Measurements from ENCODE around the gene UST. TPM values are rescaled to one million over a fixed set of nuclear protein-coding genes. Genes with fewer than 3 reads are reported as not detected.

UST gene
- total RNA-seq, 2 donors from 2014 or later, result 1.6 to 3.7 TPM

- DNase-seq (no peak), ATAC-seq (replicated peaks in 1 of 2) (no peak)
- Mint-ChIP-seq H3K4me3 (no peak overlapping the region), H3K9me3 (no peaks in the 10 kb centered on the region), H3K27me3 (ENCODE audit: low read depth) (peaks cover under 1% of the 10 kb centered on the region), H3K27ac (no peak overlapping the region), H3K4me1 (ENCODE audit: low read depth) (no peaks in the 10 kb centered on the region), H3K36me3 (ENCODE audit: insufficient read depth in 2 of 2) (no peaks in the 10 kb centered on the region)
Observed at GRCh38 chr6:148932731-148933130, 185.9 kb downstream of the UST start.

GRCh38 chr6:148934539-148934938, 187.7 kb downstream of the UST start:
- H3K9me3 Mint-ChIP-seq, result no peaks in the 10 kb centered on the region
- DNase-seq (no peak), ATAC-seq (replicated peaks in 1 of 2) (no peak)
- no peak overlapping the region for H3K27ac Mint-ChIP-seq
- no peaks in the 10 kb centered on the region for H3K36me3 Mint-ChIP-seq (ENCODE audit: insufficient read depth in 2 of 2)
- no peaks in the 10 kb centered on the region for H3K4me1 Mint-ChIP-seq (ENCODE audit: low read depth)
- H3K4me3 Mint-ChIP-seq, result no peak overlapping the region
- H3K27me3 Mint-ChIP-seq (ENCODE audit: low read depth), result peaks cover 5% of the 10 kb centered on the region

- Mint-ChIP-seq H3K4me1 (ENCODE audit: low read depth) (no peaks in the 10 kb centered on the region), H3K27me3 (ENCODE audit: low read depth) (peaks cover 5% of the 10 kb centered on the region), H3K36me3 (ENCODE audit: insufficient read depth in 2 of 2) (no peaks in the 10 kb centered on the region), H3K9me3 (no peaks in the 10 kb centered on the region), H3K4me3 (no peak overlapping the region), H3K27ac (no peak overlapping the region)
- ATAC-seq (replicated peaks in 1 of 2), result no peak
- DNase-seq, result no peak
Observed at GRCh38 chr6:148934961-148935360, 188.1 kb downstream of the UST start.

DNA sequence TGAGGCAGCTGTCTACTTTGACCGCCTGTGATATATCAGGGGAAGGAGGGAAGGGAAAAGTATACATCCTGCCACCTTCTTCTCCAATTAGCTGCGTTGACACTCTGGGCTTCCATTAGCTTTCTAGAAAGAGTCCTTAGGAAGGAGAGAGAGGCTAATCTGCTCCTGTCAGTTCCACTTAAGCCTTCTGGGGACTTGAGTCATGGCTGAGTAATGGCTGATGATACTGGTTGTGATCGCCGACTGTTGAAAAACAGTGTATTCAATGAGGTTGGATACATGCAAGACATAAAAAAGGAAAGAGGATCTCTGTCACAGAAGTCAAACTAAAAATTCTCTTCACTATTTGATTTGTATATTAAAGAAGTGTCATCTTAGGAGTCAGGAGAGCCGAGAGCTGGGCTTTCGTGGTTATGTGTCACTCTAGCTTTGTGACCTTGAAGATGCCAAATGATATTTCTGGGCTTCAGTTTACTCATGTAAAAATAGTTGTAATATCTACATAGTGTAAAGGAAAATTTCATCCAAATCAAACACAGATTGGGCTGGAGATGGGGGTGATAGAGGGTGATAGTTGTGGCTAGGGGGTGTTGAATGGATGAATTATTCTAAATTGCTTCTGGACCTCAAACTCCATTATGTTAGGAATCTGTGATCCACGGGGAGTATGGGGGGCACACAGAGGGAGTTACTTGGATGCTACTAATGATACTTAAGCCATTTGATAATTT, 189.0 kb downstream of the UST start:
- Mint-ChIP-seq H3K36me3 (ENCODE audit: insufficient read depth in 2 of 2) (no peaks in the 10 kb centered on the region), H3K4me1 (ENCODE audit: low read depth) (no peaks in the 10 kb centered on the region), H3K9me3 (no peaks in the 10 kb centered on the region), H3K27me3 (ENCODE audit: low read depth) (peaks cover 5% of the 10 kb centered on the region), H3K4me3 (no peak overlapping the region), H3K27ac (no peak overlapping the region)
- no peak for DNase-seq
- ATAC-seq (replicated peaks in 1 of 2), result peak in 1 of 2 donors; percentile 68

GRCh38 chr6:148943451-148943850, 196.6 kb downstream of the UST start:
- Mint-ChIP-seq H3K4me1 (ENCODE audit: low read depth) (peaks cover 7% of the 10 kb centered on the region), H3K4me3 (no peak overlapping the region), H3K9me3 (no peaks in the 10 kb centered on the region), H3K27ac (no peak overlapping the region), H3K27me3 (ENCODE audit: low read depth) (peaks cover 5% of the 10 kb centered on the region), H3K36me3 (ENCODE audit: insufficient read depth in 2 of 2) (no peaks in the 10 kb centered on the region)
- DNase-seq (no peak), ATAC-seq (replicated peaks in 1 of 2) (no peak)

DNA sequence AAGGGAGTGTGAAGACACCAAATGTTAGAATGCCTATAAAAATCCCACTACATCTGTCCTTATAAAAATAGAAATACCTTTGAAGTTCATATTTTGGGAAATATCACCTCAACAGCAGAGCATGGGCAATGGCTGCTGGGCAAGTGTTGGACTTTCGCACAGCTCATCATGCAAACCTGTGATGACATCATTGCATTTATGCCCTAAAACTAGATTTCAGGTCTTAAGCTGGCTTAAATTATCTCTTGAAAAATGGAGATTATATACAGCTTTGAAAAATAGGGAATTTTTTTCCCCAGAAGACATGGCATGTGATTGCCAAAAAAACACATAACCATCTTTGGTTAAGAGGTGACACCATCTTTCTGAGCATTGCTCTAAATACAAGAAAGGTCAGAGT, 197.8 kb downstream of the UST start:
- no peaks in the 10 kb centered on the region for H3K9me3 Mint-ChIP-seq
- ATAC-seq (replicated peaks in 1 of 2) (no peak), DNase-seq (no peak)
- no peaks in the 10 kb centered on the region for H3K36me3 Mint-ChIP-seq (ENCODE audit: insufficient read depth in 2 of 2)
- H3K27ac Mint-ChIP-seq, result no peak overlapping the region
- peaks cover 7% of the 10 kb centered on the region for H3K4me1 Mint-ChIP-seq (ENCODE audit: low read depth)
- peaks cover 5% of the 10 kb centered on the region for H3K27me3 Mint-ChIP-seq (ENCODE audit: low read depth)
- no peak overlapping the region for H3K4me3 Mint-ChIP-seq

DNA sequence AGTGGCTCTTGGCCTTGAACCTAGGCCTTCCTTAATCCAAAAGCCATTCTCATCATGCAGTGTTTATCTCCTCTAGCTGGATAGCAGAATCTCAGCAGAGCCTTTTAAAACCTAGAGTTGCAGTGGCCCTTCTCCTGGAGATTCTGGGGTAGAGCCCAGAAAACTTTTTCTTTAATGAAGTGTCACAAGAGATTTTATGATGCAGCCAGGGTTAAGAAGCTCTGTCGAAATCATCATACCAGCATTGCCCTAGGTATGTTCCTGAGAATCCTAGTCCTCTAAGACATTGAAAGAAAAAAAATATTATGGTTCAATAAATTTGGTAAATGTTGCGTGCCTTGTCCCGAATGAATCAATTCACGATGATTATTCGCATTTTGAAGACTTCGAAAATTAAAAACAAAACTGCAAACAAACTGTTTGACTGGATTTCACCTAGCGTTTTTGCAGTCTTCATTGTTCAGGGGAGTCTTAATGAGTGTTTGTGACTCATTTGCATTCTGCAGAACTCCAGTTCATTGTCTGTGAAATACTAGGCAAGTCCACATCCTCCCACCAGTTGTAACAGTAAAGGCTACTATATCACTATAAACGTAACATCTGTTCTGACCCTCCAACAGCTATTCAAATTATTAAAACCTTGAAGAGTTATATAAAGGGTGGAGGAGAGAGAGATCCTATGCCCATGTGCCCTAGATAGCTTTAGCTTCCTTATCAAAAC, 198.6 kb downstream of the UST start:
- Mint-ChIP-seq H3K9me3 (no peaks in the 10 kb centered on the region), H3K27me3 (ENCODE audit: low read depth) (peaks cover 12% of the 10 kb centered on the region), H3K27ac (no peak overlapping the region), H3K4me3 (peak overlapping the region in 1 of 2 donors; percentile 14), H3K4me1 (ENCODE audit: low read depth) (peaks cover 7% of the 10 kb centered on the region), H3K36me3 (ENCODE audit: insufficient read depth in 2 of 2) (no peaks in the 10 kb centered on the region)
- peak; percentile 64 to 85 for ATAC-seq (replicated peaks in 1 of 2)
- DNase-seq, result peak in 1 of 2 donors; percentile 10

DNA sequence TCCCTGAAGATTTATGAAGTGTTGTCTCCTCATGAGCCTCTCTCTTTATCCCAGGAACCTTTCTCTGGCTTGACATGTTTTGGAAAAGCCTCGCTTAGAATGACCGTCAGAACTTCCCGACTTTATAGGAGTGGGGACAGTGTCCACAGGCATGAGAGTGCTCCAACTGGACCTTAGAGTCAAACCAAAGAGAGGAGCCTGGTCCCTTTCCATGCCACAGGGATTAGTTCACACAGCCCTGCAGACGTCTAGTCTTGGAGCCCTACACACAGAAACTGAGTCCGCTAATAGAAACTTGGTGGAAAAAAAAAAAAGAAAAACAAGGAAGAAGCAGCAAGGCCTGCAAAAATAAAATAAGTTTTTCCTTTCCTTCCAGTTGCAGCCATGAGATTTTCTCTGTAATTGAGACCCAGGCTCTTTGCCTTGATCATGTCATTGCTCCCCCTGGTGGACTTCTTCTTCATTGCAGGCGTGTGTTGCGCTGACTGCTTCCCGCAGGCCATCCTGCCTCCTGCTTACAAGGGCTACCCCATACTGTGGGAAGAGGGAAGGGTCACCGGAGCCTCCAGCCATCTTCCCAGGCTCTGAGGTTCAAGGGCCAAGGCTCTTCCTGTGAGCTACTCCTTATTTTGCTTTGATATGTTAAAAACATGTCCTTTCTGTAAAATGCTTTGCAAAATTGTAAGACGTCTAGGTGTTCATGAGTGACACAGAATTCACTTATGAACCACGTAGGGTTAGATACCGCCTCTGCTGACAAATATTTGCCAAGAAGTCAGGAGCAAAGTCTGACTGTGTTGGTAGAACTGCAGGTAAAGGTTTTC, 201.0 kb downstream of the UST start:
- Mint-ChIP-seq H3K27me3 (ENCODE audit: low read depth) (peaks cover 24% of the 10 kb centered on the region), H3K9me3 (no peaks in the 10 kb centered on the region), H3K4me1 (ENCODE audit: low read depth) (peaks cover 7% of the 10 kb centered on the region), H3K36me3 (ENCODE audit: insufficient read depth in 2 of 2) (no peaks in the 10 kb centered on the region), H3K27ac (no peak overlapping the region), H3K4me3 (no peak overlapping the region)
- peak; percentile 75 to 81 for DNase-seq
- peak; percentile 70 to 80 for ATAC-seq (replicated peaks in 1 of 2)

DNA sequence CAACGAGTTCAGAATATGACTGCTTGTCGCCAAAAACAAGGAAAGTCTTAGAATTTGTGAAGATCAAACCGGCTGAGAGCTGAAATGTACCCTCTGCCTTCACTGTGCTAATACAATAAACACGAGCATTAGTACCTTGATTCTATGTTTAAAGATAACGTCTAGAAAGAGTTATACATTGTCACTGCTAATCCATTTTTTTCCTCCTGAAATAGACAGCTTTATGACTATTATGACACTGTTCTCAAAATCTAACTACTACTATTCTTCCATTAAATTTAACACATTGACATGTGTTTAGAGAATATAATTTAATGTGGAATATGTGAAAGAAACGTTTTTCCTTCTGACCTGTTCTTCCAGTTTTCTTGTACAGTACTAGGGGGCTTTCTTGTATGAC, 204.8 kb downstream of the UST start:
- Mint-ChIP-seq H3K9me3 (no peaks in the 10 kb centered on the region), H3K27me3 (ENCODE audit: low read depth) (peaks cover 24% of the 10 kb centered on the region), H3K36me3 (ENCODE audit: insufficient read depth in 2 of 2) (peaks cover 0 to 2% of the 10 kb centered on the region in 2 donors), H3K27ac (no peak overlapping the region), H3K4me1 (ENCODE audit: low read depth) (peaks cover 7% of the 10 kb centered on the region), H3K4me3 (no peak overlapping the region)
- DNase-seq (no peak), ATAC-seq (replicated peaks in 1 of 2) (no peak)

GRCh38 chr6:148952147-148953035, 205.6 kb downstream of the UST start:
- no peak for ATAC-seq (replicated peaks in 1 of 2)
- peaks cover 0 to 2% of the 10 kb centered on the region in 2 donors for H3K36me3 Mint-ChIP-seq (ENCODE audit: insufficient read depth in 2 of 2)
- no peaks in the 10 kb centered on the region for H3K9me3 Mint-ChIP-seq
- H3K4me3 Mint-ChIP-seq, result no peak overlapping the region
- H3K27me3 Mint-ChIP-seq (ENCODE audit: low read depth), result peaks cover 24% of the 10 kb centered on the region
- H3K4me1 Mint-ChIP-seq (ENCODE audit: low read depth), result peaks cover 7% of the 10 kb centered on the region
- DNase-seq, result no peak
- H3K27ac Mint-ChIP-seq, result no peak overlapping the region

DNA sequence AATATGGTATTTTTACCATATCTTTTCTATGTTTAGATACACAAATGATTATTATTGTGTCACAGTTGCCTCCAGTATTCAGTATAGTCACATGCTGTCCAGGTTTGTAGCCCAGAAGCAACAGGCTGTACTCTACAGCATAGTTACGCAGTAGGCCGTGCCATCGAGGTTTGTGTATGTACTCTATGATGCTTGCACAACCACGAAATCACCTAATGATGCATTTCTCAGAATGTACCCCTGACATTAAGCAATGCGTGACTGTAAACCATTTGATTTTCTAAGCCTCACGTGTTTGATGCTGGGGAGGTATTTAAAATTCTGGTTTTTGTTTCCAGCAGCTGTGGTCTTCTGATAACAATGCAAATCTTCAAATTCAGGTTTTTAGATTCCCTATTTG, 207.6 kb downstream of the UST start:
- DNase-seq, result no peak
- no peak for ATAC-seq (replicated peaks in 1 of 2)
- H3K27ac Mint-ChIP-seq, result no peak overlapping the region
- peaks cover 0 to 2% of the 10 kb centered on the region in 2 donors for H3K36me3 Mint-ChIP-seq (ENCODE audit: insufficient read depth in 2 of 2)
- H3K9me3 Mint-ChIP-seq, result no peaks in the 10 kb centered on the region
- no peak overlapping the region for H3K4me3 Mint-ChIP-seq
- peaks cover 18% of the 10 kb centered on the region for H3K27me3 Mint-ChIP-seq (ENCODE audit: low read depth)
- H3K4me1 Mint-ChIP-seq (ENCODE audit: low read depth), result no peaks in the 10 kb centered on the region

DNA sequence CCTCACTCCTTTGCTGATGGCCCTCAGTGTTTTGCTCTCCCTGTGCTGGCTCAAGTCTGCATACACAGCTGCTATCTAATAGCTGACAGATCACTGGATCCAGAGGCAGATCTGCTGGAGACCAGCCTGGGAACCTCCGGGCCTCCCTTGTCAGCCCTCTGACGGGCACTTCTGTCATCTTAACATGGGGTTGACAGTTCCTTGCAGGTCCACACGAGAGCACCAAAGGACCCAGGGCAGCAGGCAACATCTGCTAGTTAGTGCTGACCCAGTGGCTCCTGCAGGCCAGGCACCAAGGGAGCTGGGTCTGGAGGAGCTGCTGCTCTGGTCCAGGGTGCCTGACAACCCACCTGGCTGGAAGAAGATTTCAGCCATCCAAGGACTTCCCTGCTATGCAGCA, 208.1 kb downstream of the UST start:
- Mint-ChIP-seq H3K27me3 (ENCODE audit: low read depth) (peaks cover 17% of the 10 kb centered on the region), H3K4me1 (ENCODE audit: low read depth) (no peaks in the 10 kb centered on the region), H3K9me3 (no peaks in the 10 kb centered on the region), H3K4me3 (no peak overlapping the region), H3K36me3 (ENCODE audit: insufficient read depth in 2 of 2) (peaks cover 0 to 2% of the 10 kb centered on the region in 2 donors), H3K27ac (no peak overlapping the region)
- ATAC-seq (replicated peaks in 1 of 2) (no peak), DNase-seq (no peak)
